ENCODE data around the gene OR4C12.

DNA sequence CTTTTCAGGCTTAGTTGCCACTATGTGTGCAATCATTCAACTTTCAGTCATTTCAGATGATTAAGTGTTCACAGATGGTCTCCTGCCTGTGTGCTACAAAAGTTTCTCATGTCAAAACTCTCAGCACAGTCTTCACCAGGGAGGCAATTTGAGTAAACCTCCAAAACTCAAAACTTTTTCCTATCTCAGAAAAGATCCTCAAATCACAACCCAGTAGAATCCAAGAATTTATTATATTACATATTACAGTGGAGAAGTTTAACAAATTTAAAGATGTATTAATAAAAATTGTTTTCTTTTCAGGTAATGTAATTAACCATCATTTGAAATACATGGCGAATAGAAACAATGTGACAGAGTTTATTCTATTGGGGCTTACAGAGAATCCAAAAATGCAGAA, 30.2 kb downstream of the OR4C12 start, which contains the start of gene OR4C13:
- TF ChIP-seq, protein P1, sequence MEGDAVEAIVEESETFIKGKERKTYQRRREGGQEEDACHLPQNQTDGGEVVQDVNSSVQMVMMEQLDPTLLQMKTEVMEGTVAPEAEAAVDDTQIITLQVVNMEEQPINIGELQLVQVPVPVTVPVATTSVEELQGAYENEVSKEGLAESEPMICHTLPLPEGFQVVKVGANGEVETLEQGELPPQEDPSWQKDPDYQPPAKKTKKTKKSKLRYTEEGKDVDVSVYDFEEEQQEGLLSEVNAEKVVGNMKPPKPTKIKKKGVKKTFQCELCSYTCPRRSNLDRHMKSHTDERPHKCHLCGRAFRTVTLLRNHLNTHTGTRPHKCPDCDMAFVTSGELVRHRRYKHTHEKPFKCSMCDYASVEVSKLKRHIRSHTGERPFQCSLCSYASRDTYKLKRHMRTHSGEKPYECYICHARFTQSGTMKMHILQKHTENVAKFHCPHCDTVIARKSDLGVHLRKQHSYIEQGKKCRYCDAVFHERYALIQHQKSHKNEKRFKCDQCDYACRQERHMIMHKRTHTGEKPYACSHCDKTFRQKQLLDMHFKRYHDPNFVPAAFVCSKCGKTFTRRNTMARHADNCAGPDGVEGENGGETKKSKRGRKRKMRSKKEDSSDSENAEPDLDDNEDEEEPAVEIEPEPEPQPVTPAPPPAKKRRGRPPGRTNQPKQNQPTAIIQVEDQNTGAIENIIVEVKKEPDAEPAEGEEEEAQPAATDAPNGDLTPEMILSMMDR (IDR thresholded peaks at IDR 0.05): no peak
- TF ChIP-seq POLR2AphosphoS5 (IDR thresholded peaks at IDR 0.05; ENCODE audit: low read depth, low read length) (no peak), TCF7L2 (IDR thresholded peaks at IDR 0.05; ENCODE audit: low read depth, low read length) (no peak), SIN3A (IDR thresholded peaks at IDR 0.05; ENCODE audit: borderline replicate concordance, insufficient read depth, low read depth, low read length) (no peak)
- TF ChIP-seq, protein P2, sequence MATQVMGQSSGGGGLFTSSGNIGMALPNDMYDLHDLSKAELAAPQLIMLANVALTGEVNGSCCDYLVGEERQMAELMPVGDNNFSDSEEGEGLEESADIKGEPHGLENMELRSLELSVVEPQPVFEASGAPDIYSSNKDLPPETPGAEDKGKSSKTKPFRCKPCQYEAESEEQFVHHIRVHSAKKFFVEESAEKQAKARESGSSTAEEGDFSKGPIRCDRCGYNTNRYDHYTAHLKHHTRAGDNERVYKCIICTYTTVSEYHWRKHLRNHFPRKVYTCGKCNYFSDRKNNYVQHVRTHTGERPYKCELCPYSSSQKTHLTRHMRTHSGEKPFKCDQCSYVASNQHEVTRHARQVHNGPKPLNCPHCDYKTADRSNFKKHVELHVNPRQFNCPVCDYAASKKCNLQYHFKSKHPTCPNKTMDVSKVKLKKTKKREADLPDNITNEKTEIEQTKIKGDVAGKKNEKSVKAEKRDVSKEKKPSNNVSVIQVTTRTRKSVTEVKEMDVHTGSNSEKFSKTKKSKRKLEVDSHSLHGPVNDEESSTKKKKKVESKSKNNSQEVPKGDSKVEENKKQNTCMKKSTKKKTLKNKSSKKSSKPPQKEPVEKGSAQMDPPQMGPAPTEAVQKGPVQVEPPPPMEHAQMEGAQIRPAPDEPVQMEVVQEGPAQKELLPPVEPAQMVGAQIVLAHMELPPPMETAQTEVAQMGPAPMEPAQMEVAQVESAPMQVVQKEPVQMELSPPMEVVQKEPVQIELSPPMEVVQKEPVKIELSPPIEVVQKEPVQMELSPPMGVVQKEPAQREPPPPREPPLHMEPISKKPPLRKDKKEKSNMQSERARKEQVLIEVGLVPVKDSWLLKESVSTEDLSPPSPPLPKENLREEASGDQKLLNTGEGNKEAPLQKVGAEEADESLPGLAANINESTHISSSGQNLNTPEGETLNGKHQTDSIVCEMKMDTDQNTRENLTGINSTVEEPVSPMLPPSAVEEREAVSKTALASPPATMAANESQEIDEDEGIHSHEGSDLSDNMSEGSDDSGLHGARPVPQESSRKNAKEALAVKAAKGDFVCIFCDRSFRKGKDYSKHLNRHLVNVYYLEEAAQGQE (IDR thresholded peaks at IDR 0.05; ENCODE audit: insufficient read depth in 1 of 2, low read depth in 2 of 2, low read length in 1 of 2): no peak
